ENCODE data around the gene ADAM30.

The ADAM30 gene

DNA sequence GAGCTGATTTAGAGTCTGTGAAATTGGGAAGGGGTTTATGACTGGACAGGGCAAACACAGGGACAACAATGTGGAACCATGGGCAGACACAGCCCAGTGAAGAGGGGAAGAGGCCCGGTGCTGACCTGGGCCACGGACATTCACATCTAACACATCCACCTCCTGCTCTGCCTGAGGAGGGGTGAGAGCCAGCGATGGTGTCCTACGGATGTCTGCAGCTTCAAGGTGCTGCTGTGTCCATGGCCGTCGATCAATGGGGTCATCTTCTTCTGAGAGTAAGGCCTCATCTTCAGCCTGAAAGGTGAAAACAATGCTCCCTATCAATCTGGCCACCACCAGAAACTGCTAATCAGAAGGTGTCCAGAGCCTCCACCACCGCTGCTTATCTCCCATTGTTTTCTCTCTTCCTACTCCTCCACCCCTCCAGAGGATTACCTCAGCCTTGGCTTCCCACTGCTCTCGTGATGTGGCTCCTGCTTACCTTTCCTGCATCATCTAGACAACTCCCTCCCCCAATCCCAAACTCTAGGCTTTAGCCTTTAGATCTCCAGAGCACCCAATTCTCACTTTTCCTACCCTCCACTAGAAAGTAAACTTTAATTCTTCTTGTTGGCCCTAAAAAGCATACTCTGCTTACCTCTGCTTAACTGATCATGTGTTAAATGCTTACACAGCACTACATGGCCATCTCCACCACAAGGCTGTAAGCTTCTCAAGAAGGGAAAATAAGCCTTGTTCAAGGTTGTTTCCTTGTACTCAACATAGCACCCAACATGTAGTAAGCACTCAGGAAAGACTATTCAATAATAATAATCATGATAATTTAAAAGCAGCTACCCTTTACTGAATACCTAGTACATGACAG lies 24.0 kb upstream of the ADAM30 start:
- ChIA-PET POLR2A (no interaction called here), CTCF (interaction anchor here (0.9 to 4.1 kb wide), 5 partner anchors 19 to 111 kb away, joined by 3 to 17 read pairs (median 4); no protein-coding TSS in a partner anchor)
- TF ChIP-seq, protein P1, sequence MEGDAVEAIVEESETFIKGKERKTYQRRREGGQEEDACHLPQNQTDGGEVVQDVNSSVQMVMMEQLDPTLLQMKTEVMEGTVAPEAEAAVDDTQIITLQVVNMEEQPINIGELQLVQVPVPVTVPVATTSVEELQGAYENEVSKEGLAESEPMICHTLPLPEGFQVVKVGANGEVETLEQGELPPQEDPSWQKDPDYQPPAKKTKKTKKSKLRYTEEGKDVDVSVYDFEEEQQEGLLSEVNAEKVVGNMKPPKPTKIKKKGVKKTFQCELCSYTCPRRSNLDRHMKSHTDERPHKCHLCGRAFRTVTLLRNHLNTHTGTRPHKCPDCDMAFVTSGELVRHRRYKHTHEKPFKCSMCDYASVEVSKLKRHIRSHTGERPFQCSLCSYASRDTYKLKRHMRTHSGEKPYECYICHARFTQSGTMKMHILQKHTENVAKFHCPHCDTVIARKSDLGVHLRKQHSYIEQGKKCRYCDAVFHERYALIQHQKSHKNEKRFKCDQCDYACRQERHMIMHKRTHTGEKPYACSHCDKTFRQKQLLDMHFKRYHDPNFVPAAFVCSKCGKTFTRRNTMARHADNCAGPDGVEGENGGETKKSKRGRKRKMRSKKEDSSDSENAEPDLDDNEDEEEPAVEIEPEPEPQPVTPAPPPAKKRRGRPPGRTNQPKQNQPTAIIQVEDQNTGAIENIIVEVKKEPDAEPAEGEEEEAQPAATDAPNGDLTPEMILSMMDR (IDR thresholded peaks at IDR 0.05; ENCODE audit: insufficient read depth, low read length, missing control alignments) = no peak

DNA sequence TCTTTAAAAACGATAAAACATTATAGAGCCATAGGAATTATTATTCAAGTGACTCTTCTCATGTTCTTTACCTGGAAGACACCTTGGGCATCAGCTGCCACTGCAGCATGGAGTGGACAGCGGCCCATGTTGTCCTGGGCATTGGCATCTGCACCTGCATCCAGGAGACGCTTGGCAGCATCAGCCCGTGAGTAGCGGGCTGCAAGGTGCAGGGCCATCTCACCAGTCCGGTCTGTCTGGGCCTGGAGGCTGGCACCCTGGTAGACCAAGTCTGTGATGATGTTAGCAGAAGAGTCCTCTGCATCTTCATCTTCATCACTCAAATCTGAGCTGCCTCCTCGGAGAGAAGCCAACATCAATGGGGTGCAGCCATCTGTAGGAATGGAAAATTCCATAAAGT lies 22.9 kb upstream of the ADAM30 start:
- ChIA-PET CTCF (interaction anchor here (1.1 to 4.1 kb wide), 2 partner anchors 49 to 110 kb away, joined by 4 to 17 read pairs; no protein-coding TSS in a partner anchor), POLR2A (no interaction called here)
- DNase-seq (ENCODE audit: low read depth, low spot score) = no peak
- no peak overlapping the region for H3K4me3 ChIP-seq (ENCODE audit: low read depth, low read length)
- TF ChIP-seq, protein P1 (IDR thresholded peaks at IDR 0.05; ENCODE audit: insufficient read depth, low read length, missing control alignments) = no peak

More for the DNA sequence above, 24.0 kb upstream of the ADAM30 start:
- no peak overlapping the region for H3K4me3 ChIP-seq (ENCODE audit: low read depth, low read length)
- DNase-seq (ENCODE audit: low read depth, low spot score) = no peak

- DNase-seq (ENCODE audit: low read depth, low spot score) = no peak
- no peak overlapping the region for H3K4me3 ChIP-seq (ENCODE audit: low read depth, low read length)
- POLR2A ChIA-PET = no interaction called here
- CTCF ChIA-PET = interaction anchor here (1.3 to 4.1 kb wide), 2 partner anchors 33 to 48 kb away, joined by 3 to 17 read pairs; no protein-coding TSS in a partner anchor
- TF ChIP-seq, protein P1 (IDR thresholded peaks at IDR 0.05; ENCODE audit: insufficient read depth, low read length, missing control alignments) = no peak
Observed at GRCh38 chr1:119918301-119918700, 22.0 kb upstream of the ADAM30 start.

DNA sequence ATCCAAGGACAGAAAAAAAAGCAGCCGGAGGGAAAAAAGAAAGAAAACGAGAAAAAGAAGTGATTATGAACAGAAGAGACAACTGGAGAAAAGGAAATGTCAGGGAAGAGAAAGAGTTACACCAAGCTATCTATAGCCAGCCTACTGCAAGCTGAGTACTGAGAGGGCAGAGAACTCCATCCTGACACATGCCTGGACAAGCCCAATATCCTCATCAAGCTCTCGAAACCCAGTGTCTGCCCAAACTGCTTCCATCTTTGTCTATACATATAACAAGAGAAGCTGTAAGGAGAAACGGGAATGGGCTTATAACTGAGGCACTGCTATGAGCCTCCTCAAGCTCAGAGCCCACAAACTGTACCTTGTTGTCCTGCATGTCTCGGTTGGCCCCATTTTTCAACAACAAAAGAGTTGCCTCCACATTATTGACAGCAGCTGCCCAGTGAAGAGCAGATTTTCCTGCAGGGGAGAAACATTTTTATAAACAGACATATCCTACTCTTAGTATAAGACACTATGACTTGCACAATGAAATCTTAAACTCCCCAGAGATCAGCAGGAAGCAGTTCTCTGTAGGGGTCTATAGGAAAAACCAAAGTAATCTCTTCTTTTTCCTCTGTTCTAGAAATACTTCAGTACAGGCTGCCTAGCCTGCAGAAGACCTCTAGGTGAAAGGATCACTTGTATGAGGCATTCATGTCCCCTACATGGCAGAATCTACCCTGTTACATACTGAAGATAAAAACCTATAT lies 21.2 kb upstream of the ADAM30 start:
- TF ChIP-seq, protein P1 (IDR thresholded peaks at IDR 0.05; ENCODE audit: insufficient read depth, low read length, missing control alignments) = no peak
- no peak overlapping the region for H3K4me3 ChIP-seq (ENCODE audit: low read depth, low read length)
- POLR2A ChIA-PET = no interaction called here
- no peak for DNase-seq (ENCODE audit: low read depth, low spot score)
- CTCF ChIA-PET = interaction anchor here (0.6 to 1.3 kb wide), 3 partner anchors 18 to 32 kb away, joined by 3 read pairs; no protein-coding TSS in a partner anchor

GRCh38 chr1:119915517-119915916 lies 19.2 kb upstream of the ADAM30 start:
- no peak for DNase-seq (ENCODE audit: low read depth, low spot score)
- ChIA-PET POLR2A (no interaction called here), CTCF (no interaction called here)

More at GRCh38 chr1:119915517-119915916, 19.2 kb upstream of the ADAM30 start:
- TF ChIP-seq, protein P1 (IDR thresholded peaks at IDR 0.05; ENCODE audit: insufficient read depth, low read length, missing control alignments) = no peak
- no peak overlapping the region for H3K4me3 ChIP-seq (ENCODE audit: low read depth, low read length)
